Nephron (organoid): ENCODE data around the gene PSMD9.

Experiments
- H3K27ac Mint-ChIP-seq, 3 experiments: 2 replicates each; pipeline ENCODE4 v1.8.0; 2020; ENCODE audit warnings: mixed read lengths in 3 of 3, mild to moderate bottlenecking in 2 of 3, moderate library complexity in 1 of 3
- H3K27me3 Mint-ChIP-seq: 2 replicates; pipeline ENCODE4 v1.8.0; 2021; ENCODE audit warnings: low read depth, mild to moderate bottlenecking, moderate library complexity, mixed read lengths
- H3K36me3 Mint-ChIP-seq: 2 replicates; pipeline ENCODE4 v1.8.0; 2020; ENCODE audit warnings: low read depth, mixed read lengths
- H3K4me1 Mint-ChIP-seq: 2 replicates; pipeline ENCODE4 v1.8.0; 2020; ENCODE audit warnings: mixed read lengths
- H3K4me3 Mint-ChIP-seq, 3 experiments: 2 replicates each; pipeline ENCODE4 v1.8.0; 2020; ENCODE audit warnings: mild to moderate bottlenecking in 3 of 3, mixed read lengths in 3 of 3, moderate library complexity in 2 of 3
- H3K9me3 Mint-ChIP-seq: 2 replicates; pipeline ENCODE4 v1.8.0; 2020; ENCODE audit warnings: mixed read lengths
- TF ChIP-seq, protein P1 (sequence below), 3 experiments: fragments of 200-600 bp; sonication (generic); IDR thresholded peaks; one replicate each; pipeline ENCODE4 v1.5.0; 2021; ENCODE audit warnings: antibody characterized with exemption in 3 of 3; ENCODE audit not compliant: unreplicated experiment in 3 of 3

PSMD9 gene

DNA sequence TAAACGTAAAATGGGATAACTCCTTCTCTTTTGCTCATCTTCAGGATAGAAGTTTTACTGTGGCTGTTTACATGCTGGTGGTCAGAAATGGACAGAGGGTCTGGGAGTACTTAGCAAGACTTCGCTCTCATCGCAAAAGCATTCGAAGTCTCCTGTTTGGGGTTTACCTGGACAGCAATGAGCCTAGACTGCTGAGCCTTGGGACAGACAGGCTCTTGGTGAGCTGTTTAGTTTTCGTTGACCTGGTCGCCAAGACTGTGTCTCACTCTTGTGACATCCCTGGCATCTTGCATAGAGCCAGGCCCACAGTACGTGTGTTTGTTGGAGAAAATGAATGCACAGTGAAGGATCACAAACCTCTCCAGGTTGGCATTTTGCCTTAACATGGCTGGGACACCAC is 72.0 kb downstream of the PSMD9 start:
- TF ChIP-seq, protein P1, sequence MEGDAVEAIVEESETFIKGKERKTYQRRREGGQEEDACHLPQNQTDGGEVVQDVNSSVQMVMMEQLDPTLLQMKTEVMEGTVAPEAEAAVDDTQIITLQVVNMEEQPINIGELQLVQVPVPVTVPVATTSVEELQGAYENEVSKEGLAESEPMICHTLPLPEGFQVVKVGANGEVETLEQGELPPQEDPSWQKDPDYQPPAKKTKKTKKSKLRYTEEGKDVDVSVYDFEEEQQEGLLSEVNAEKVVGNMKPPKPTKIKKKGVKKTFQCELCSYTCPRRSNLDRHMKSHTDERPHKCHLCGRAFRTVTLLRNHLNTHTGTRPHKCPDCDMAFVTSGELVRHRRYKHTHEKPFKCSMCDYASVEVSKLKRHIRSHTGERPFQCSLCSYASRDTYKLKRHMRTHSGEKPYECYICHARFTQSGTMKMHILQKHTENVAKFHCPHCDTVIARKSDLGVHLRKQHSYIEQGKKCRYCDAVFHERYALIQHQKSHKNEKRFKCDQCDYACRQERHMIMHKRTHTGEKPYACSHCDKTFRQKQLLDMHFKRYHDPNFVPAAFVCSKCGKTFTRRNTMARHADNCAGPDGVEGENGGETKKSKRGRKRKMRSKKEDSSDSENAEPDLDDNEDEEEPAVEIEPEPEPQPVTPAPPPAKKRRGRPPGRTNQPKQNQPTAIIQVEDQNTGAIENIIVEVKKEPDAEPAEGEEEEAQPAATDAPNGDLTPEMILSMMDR (IDR thresholded peaks at IDR 0.05; ENCODE audit: unreplicated experiment in 3 of 3): no peak
- Mint-ChIP-seq H3K36me3 (no peaks in the 10 kb centered on the region), H3K27me3 (peaks cover 7% of the 10 kb centered on the region), H3K4me1 (peaks cover 5% of the 10 kb centered on the region), H3K27ac (no peak overlapping the region), H3K4me3 (no peak overlapping the region), H3K9me3 (no peaks in the 10 kb centered on the region)

DNA sequence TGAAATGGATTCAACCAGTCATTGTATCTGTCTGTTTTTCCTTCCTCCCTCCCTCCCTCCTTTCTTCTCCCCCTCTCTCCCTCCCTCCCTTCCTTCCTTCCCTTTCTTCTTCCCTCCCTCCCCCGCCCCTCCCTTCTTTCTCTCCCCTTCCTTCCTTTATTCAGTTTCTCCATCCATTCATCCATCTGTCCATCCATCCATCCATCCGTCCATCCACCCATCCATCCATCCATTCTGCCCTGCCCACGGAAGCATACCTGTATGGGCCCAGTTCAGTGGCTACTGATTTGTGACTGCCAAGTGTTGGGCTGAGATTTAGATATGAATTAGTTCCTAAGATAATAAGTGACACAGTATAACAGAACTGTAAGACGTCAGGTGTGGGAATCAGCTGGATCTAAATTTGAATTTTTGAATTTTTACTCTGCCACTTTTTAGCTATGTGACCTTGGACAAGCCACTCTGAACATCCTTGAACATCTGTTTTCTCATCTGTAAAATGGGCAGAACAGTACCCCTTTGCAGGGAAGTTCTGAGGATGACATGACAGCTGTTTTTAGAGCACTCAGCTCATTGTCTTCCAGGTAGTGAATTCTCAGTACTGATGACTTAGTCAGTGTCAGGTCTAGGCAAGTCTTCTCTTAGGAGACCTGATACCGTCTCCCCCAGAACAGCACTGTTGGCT is 72.7 kb downstream of the PSMD9 start:
- Mint-ChIP-seq H3K27ac (no peak overlapping the region), H3K27me3 (peaks cover 7% of the 10 kb centered on the region), H3K4me1 (peaks cover 5% of the 10 kb centered on the region), H3K4me3 (no peak overlapping the region), H3K36me3 (no peaks in the 10 kb centered on the region), H3K9me3 (no peaks in the 10 kb centered on the region)
- TF ChIP-seq, protein P1 (IDR thresholded peaks at IDR 0.05; ENCODE audit: unreplicated experiment in 3 of 3): no peak

DNA sequence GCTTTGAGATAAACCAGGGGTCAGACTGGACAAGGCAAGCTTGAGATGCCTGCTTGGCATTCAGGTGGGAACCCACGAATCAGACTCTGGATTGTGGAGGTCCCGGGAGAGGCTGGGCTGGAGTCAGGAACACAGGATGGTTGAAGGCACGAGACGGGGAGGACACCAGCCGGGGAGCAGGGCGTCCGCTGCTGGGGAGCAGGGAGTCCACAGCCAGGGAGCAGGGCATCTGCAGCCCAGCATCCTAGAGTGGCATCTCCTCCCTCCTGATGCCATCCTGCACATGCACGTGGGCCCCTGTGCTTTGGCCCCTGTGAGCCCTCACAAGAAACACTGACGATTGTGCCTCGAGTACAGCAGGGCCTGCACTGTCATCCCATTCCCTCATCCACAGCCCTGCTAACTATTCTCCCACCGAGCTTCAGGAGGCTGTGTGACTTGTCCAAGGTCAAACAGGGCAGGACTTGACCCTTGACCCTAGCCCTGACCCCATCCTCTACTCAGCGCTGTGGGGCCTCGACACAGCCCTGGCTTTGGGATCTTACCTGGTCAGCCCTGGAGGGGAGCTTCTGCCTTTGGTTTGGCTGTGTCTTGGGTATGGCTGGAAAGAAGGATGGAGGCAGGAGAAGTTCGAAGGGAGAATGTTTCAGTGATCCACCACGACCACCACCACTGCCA is 74.9 kb downstream of the PSMD9 start:
- H3K4me1 Mint-ChIP-seq: peaks cover 5% of the 10 kb centered on the region
- H3K27me3 Mint-ChIP-seq: peaks cover 7% of the 10 kb centered on the region
- H3K4me3 Mint-ChIP-seq: no peak overlapping the region
- H3K36me3 Mint-ChIP-seq: peaks cover 11% of the 10 kb centered on the region
- H3K27ac Mint-ChIP-seq: no peak overlapping the region
- TF ChIP-seq, protein P1 (IDR thresholded peaks at IDR 0.05; ENCODE audit: unreplicated experiment in 3 of 3): no peak
- no peaks in the 10 kb centered on the region for H3K9me3 Mint-ChIP-seq

GRCh38 chr12:121964813-121965643 is 76.4 kb downstream of the PSMD9 start:
- H3K4me1 Mint-ChIP-seq: peaks cover 5% of the 10 kb centered on the region
- no peak overlapping the region for H3K27ac Mint-ChIP-seq
- no peak overlapping the region for H3K4me3 Mint-ChIP-seq

DNA sequence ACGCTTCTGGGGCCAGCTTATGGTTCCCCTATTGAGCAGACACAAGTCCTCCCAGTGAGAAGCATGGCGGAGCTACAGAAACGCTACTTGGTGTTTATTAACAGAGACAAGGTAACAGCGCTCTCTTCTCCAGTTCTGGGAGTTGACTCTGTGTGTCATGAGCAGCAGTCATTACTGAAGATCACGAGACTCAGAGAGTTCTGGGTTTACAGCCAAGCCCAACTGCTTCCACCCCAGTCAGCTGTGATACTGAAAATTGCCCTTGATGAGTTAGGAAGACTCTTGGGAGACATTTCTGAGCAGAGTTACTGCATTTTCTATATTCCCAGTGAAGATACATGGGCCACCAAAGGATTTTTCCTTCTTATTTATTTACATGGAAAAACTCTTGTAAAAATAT is 78.4 kb downstream of the PSMD9 start:
- Mint-ChIP-seq H3K36me3 (peaks cover 19% of the 10 kb centered on the region), H3K9me3 (peaks cover 1% of the 10 kb centered on the region), H3K4me1 (peaks cover 5% of the 10 kb centered on the region), H3K27ac (no peak overlapping the region), H3K27me3 (peaks cover 7% of the 10 kb centered on the region), H3K4me3 (no peak overlapping the region)
- TF ChIP-seq, protein P1 (IDR thresholded peaks at IDR 0.05; ENCODE audit: unreplicated experiment in 3 of 3): no peak

More at GRCh38 chr12:121964813-121965643, 76.4 kb downstream of the PSMD9 start:
- Mint-ChIP-seq H3K27me3 (peaks cover 7% of the 10 kb centered on the region), H3K36me3 (peaks cover 11% of the 10 kb centered on the region), H3K9me3 (no peaks in the 10 kb centered on the region)
- TF ChIP-seq, protein P1 (IDR thresholded peaks at IDR 0.05; ENCODE audit: unreplicated experiment in 3 of 3): no peak
